Prostate gland (tissue), 2 donors: Measurements from ENCODE around the gene SPTBN1.

ENCODE experiments used
- POLR2A ChIP-seq: fragments of 450-650 bp; IDR thresholded peaks from one replicate; pipeline ENCODE4 v1.6.1; 2016; ENCODE audit warnings: antibody characterized with exemption, mild to moderate bottlenecking
- TF ChIP-seq, protein P1 (sequence below), 4 experiments: fragments of 200-600 bp in 2 of 4; fragments of 450-650 bp in 2 of 4; sonication (generic) in 2 of 4; IDR thresholded peaks; 1 replicate in 3 of 4; 2 replicates in 1 of 4; pipeline ENCODE4 v1.5.1; 2016 to 2019; ENCODE audit warnings: antibody characterized with exemption in 4 of 4, mild to moderate bottlenecking in 2 of 4, moderate library complexity in 2 of 4

DNA sequence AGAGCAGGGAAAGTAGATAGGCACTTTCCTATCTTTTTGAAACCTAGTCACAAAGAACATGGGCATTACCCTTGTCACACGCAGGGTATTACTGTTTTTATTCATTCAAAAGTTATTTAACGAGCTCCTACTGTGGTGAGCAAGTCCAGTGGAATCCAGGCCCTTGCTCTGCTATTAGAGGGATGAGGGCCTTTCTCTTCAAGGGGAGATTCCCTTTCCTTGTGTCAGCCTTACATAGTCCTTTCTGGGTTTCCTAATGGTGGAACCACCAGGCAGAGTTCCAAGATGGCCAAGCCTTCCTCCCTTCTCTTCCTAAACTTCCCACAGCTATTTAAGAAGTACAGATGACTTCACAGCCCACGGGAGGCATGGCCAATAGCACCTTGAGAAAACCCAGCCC, 64.6 kb downstream of the SPTBN1 start:
- TF ChIP-seq, protein P1, sequence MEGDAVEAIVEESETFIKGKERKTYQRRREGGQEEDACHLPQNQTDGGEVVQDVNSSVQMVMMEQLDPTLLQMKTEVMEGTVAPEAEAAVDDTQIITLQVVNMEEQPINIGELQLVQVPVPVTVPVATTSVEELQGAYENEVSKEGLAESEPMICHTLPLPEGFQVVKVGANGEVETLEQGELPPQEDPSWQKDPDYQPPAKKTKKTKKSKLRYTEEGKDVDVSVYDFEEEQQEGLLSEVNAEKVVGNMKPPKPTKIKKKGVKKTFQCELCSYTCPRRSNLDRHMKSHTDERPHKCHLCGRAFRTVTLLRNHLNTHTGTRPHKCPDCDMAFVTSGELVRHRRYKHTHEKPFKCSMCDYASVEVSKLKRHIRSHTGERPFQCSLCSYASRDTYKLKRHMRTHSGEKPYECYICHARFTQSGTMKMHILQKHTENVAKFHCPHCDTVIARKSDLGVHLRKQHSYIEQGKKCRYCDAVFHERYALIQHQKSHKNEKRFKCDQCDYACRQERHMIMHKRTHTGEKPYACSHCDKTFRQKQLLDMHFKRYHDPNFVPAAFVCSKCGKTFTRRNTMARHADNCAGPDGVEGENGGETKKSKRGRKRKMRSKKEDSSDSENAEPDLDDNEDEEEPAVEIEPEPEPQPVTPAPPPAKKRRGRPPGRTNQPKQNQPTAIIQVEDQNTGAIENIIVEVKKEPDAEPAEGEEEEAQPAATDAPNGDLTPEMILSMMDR (IDR thresholded peaks at IDR 0.05), result no peak
- no peak for TF ChIP-seq POLR2A
